ENCODE results near the gene GNAT3. TPM values are rescaled to one million over a fixed set of nuclear protein-coding genes. Genes with fewer than 3 reads are reported as not detected.

The GNAT3 gene
- total RNA-seq, 1 experiment from 2014 or later = not detected

DNA sequence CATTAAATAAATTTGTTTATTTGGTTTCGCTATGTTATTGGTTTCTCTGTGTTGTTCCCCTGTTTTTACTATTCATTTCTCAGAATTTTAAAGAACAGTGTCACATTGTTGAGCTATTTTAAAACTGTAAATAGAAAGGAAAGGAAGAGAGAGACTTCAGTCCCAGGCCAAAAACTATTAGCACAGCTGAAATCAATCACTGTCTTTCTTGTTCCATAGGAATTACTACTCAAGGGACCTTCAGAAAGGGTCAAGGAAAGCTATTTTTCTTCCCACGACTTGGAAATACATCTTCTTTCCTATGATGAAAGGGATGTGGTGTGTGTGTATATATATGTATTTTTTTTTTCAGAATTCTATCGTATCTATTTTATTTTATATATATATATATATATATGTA lies 29.0 kb upstream of the GNAT3 start:
- CTCF ChIA-PET = no interaction called here

DNA sequence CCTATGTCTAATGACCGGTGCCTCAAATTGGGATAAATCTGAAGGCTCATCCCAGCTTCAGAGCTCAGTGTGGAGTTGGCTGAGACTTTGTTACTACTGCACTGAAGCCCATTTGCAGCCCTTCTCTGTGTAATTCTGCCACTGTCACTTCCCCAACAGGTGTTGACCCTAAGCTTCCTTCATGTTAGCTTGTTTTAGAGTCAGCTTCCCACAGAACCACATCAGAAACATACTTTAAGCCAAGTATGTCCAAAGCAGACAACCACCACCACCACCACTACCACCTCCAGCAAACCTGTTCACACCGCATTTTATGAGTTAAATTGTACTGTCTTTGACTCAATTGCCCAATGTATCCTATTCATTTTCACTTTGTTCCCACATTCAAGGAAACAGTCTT lies 25.2 kb upstream of the GNAT3 start:
- no TSS peak for BruUV-seq (replicated peaks)
- ChIA-PET CTCF (no interaction called here), POLR2A (ENCODE audit: unreplicated experiment) (no interaction called here)
- Histone ChIP-seq H3K4me2 (no peak overlapping the region), H3K27me3 (ENCODE audit: insufficient read depth, low read depth) (no peaks in the 10 kb centered on the region), H3K4me3 (no peak overlapping the region), H3K79me2 (ENCODE audit: low read depth) (no peaks in the 10 kb centered on the region), H3K4me1 (replicated peaks; ENCODE audit: insufficient read depth) (peaks cover 5% of the 10 kb centered on the region), H3F3A (ENCODE audit: insufficient read depth, low read depth) (no peaks in the 10 kb centered on the region), H2AFZ (no peak overlapping the region), H3K27ac (no peak overlapping the region), H3K9me3 (ENCODE audit: insufficient read depth, low read depth) (peaks cover 20% of the 10 kb centered on the region), H3K9me2 (ENCODE audit: insufficient read depth) (no peaks in the 10 kb centered on the region), H3K36me3 (ENCODE audit: low read depth) (no peaks in the 10 kb centered on the region), H4K20me1 (ENCODE audit: insufficient read depth) (no peaks in the 10 kb centered on the region)
- TF ChIP-seq EZH2 (IDR thresholded peaks at IDR 0.05; ENCODE audit: low read depth) = no peak
- TF ChIP-seq, protein P1, sequence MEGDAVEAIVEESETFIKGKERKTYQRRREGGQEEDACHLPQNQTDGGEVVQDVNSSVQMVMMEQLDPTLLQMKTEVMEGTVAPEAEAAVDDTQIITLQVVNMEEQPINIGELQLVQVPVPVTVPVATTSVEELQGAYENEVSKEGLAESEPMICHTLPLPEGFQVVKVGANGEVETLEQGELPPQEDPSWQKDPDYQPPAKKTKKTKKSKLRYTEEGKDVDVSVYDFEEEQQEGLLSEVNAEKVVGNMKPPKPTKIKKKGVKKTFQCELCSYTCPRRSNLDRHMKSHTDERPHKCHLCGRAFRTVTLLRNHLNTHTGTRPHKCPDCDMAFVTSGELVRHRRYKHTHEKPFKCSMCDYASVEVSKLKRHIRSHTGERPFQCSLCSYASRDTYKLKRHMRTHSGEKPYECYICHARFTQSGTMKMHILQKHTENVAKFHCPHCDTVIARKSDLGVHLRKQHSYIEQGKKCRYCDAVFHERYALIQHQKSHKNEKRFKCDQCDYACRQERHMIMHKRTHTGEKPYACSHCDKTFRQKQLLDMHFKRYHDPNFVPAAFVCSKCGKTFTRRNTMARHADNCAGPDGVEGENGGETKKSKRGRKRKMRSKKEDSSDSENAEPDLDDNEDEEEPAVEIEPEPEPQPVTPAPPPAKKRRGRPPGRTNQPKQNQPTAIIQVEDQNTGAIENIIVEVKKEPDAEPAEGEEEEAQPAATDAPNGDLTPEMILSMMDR (conservative IDR thresholded peaks at IDR 0.05) = no peak
- no peak for DNase-seq
- intact Hi-C loops (cut with micrococcal nuclease; ENCODE audit: unreplicated experiment) = no loop called here

More for the DNA sequence above, 29.0 kb upstream of the GNAT3 start:
- intact Hi-C loops (cut with micrococcal nuclease; ENCODE audit: unreplicated experiment) = loop anchor here (5.0 kb wide), 1 partner anchor 59 kb away; no protein-coding TSS in a partner anchor
- Histone ChIP-seq H3F3A (ENCODE audit: insufficient read depth, low read depth) (peaks cover 6% of the 10 kb centered on the region), H3K79me2 (ENCODE audit: low read depth) (no peaks in the 10 kb centered on the region), H4K20me1 (ENCODE audit: insufficient read depth) (no peaks in the 10 kb centered on the region), H3K27me3 (ENCODE audit: insufficient read depth, low read depth) (no peaks in the 10 kb centered on the region), H2AFZ (no peak overlapping the region), H3K27ac (no peak overlapping the region), H3K4me3 (no peak overlapping the region), H3K4me1 (replicated peaks; ENCODE audit: insufficient read depth) (peaks cover 17% of the 10 kb centered on the region), H3K36me3 (ENCODE audit: low read depth) (no peaks in the 10 kb centered on the region), H3K4me2 (no peak overlapping the region), H3K9me2 (ENCODE audit: insufficient read depth) (no peaks in the 10 kb centered on the region), H3K9me3 (ENCODE audit: insufficient read depth, low read depth) (peaks cover 34% of the 10 kb centered on the region)
- no peak for DNase-seq
- POLR2A ChIA-PET (ENCODE audit: unreplicated experiment) = no interaction called here
- BruUV-seq (replicated peaks) = no TSS peak
- TF ChIP-seq, protein P1 (conservative IDR thresholded peaks at IDR 0.05) = no peak
- TF ChIP-seq EZH2 (IDR thresholded peaks at IDR 0.05; ENCODE audit: low read depth) = no peak

DNA sequence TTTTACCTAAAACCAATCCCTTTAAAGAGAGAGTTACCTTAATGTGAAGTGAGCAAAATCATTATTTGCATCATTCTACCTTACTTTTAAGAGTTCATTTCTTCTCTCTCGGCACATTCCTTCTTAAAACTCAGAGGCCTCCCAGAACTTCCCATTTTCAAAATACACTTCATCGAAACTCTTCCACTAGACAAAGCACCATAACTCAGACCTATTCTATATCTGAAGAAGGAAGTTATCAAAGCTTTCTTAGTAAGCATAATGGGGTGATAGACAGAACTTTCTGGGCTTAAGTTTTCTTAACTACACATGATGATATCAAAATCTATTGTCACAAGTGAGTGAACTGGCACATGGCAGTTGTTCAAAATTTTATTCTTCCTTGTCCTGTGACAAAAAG lies 24.6 kb upstream of the GNAT3 start:
- Histone ChIP-seq H4K20me1 (ENCODE audit: insufficient read depth) (no peaks in the 10 kb centered on the region), H3K79me2 (ENCODE audit: low read depth) (no peaks in the 10 kb centered on the region), H3K9me2 (ENCODE audit: insufficient read depth) (no peaks in the 10 kb centered on the region), H3K4me1 (replicated peaks; ENCODE audit: insufficient read depth) (no peaks in the 10 kb centered on the region; the same call in 1 of the 2 replicates), H3K4me3 (no peak overlapping the region), H3K27ac (no peak overlapping the region), H3K9me3 (ENCODE audit: insufficient read depth, low read depth) (peaks cover 16% of the 10 kb centered on the region), H3K27me3 (ENCODE audit: insufficient read depth, low read depth) (no peaks in the 10 kb centered on the region), H2AFZ (no peak overlapping the region), H3F3A (ENCODE audit: insufficient read depth, low read depth) (no peaks in the 10 kb centered on the region), H3K36me3 (ENCODE audit: low read depth) (no peaks in the 10 kb centered on the region), H3K4me2 (no peak overlapping the region)
- CTCF ChIA-PET = no interaction called here
- no peak for DNase-seq
- no TSS peak for BruUV-seq (replicated peaks)
- TF ChIP-seq EZH2 (IDR thresholded peaks at IDR 0.05; ENCODE audit: low read depth) = no peak
- intact Hi-C loops (cut with micrococcal nuclease; ENCODE audit: unreplicated experiment) = no loop called here
- POLR2A ChIA-PET (ENCODE audit: unreplicated experiment) = no interaction called here

DNA sequence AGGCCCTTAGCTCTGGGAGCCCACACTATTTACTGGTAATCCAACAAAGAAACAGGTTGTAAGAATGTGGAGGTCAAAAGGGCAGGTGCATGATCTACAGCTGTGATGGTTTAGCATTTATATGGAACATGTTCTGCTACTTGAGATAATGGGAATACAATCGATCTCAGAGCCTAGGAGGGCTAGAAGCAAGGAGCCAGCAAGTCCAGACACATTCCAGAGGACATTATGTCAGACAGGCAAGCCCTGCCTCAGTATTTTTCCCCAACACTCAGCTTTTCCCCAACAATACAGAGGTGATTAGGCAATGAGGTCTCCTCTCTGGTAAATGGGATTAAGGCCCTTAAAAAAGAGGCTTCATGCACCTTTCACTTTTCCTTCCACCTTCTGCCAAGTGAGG lies 21.4 kb upstream of the GNAT3 start:
- POLR2A ChIA-PET (ENCODE audit: unreplicated experiment) = no interaction called here
- H3K27ac ChIP-seq = no peak overlapping the region
- no peaks in the 10 kb centered on the region for H3K27me3 ChIP-seq (ENCODE audit: insufficient read depth, low read depth)
- peaks cover 8% of the 10 kb centered on the region for H3K9me3 ChIP-seq (ENCODE audit: insufficient read depth, low read depth)
- H3F3A ChIP-seq (ENCODE audit: insufficient read depth, low read depth) = no peaks in the 10 kb centered on the region
- no peaks in the 10 kb centered on the region for H4K20me1 ChIP-seq (ENCODE audit: insufficient read depth)
- no peak overlapping the region for H3K4me3 ChIP-seq
- DNase-seq = peak in 1 of 2 experiments; percentile 40
- CTCF ChIA-PET = no interaction called here
- H3K4me2 ChIP-seq = no peak overlapping the region
- H2AFZ ChIP-seq = no peak overlapping the region
- intact Hi-C loops (cut with micrococcal nuclease; ENCODE audit: unreplicated experiment) = no loop called here
- no peaks in the 10 kb centered on the region for H3K36me3 ChIP-seq (ENCODE audit: low read depth)
- no peaks in the 10 kb centered on the region for H3K9me2 ChIP-seq (ENCODE audit: insufficient read depth)
- BruUV-seq (replicated peaks) = no TSS peak
- H3K4me1 ChIP-seq (replicated peaks; ENCODE audit: insufficient read depth) = no peaks in the 10 kb centered on the region
- TF ChIP-seq, protein P1 (conservative IDR thresholded peaks at IDR 0.05) = no peak
- TF ChIP-seq EZH2 (IDR thresholded peaks at IDR 0.05; ENCODE audit: low read depth) = no peak
- H3K79me2 ChIP-seq (ENCODE audit: low read depth) = no peaks in the 10 kb centered on the region
